Activated CD8-positive, alpha-beta memory T cell treated with anti-CD3 and anti-CD28 coated beads for 36 hours (primary cell): ENCODE measurements around the gene OBSCN. TPM values are rescaled to one million over a fixed set of nuclear protein-coding genes. Genes with fewer than 3 reads are reported as not detected.

ENCODE experiments used
- CTCF ChIA-PET: fragments of 350-600 bp; sonication (Branson Sonifier 250); formaldehyde crosslinking; loops from one replicate; lab custom pipeline; 2021; ENCODE audit warnings: antibody characterized with exemption; lab: Charles Lee
- POLR2A ChIA-PET: fragments of 350-600 bp; sonication (Branson Sonifier 250); formaldehyde crosslinking; loops from one replicate; lab custom pipeline; 2021; ENCODE audit warnings: antibody characterized with exemption; lab: Charles Lee
- total RNA-seq, 2 experiments: library from RNA; stranded (reverse); gene quantifications; one replicate each; pipeline ENCODE4 v1.2.3, GENCODE V29; 2021

OBSCN gene
- total RNA-seq, 2 experiments from 2014 or later: 8.3 to 10.1 TPM

GRCh38 chr1:228393811-228394570 lies 186.1 kb downstream of the OBSCN start:
- POLR2A ChIA-PET: no interaction called here
- CTCF ChIA-PET: interaction anchor here (1.0 kb wide), 1 partner anchor 15 kb away, joined by 4 read pairs; no protein-coding TSS in a partner anchor

GRCh38 chr1:228394571-228395394 lies 186.9 kb downstream of the OBSCN start:
- ChIA-PET POLR2A (interaction anchor here (0.6 kb wide), 1 partner anchor 11 kb away, joined by 3 read pairs; no protein-coding TSS in a partner anchor), CTCF (no interaction called here)

- POLR2A ChIA-PET: no interaction called here
Observed at GRCh38 chr1:228396770-228397662, 189.2 kb downstream of the OBSCN start.

GRCh38 chr1:228397966-228398365 lies 190.1 kb downstream of the OBSCN start:
- POLR2A ChIA-PET: interaction anchor here (0.5 kb wide), 1 partner anchor 37 kb away, joined by 3 read pairs; no protein-coding TSS in a partner anchor

More at GRCh38 chr1:228396770-228397662, 189.2 kb downstream of the OBSCN start:
- CTCF ChIA-PET: no interaction called here

GRCh38 chr1:228398741-228399461 lies 191.1 kb downstream of the OBSCN start:
- CTCF ChIA-PET: no interaction called here
- POLR2A ChIA-PET: no interaction called here

More at GRCh38 chr1:228397966-228398365, 190.1 kb downstream of the OBSCN start:
- CTCF ChIA-PET: no interaction called here

GRCh38 chr1:228399531-228400236 lies 191.8 kb downstream of the OBSCN start:
- ChIA-PET POLR2A (interaction anchor here (0.6 kb wide), 1 partner anchor 10 kb away, joined by 3 read pairs; no protein-coding TSS in a partner anchor), CTCF (no interaction called here)

- CTCF ChIA-PET: no interaction called here
- POLR2A ChIA-PET: interaction anchor here (0.6 kb wide), 1 partner anchor 11 kb away, joined by 3 read pairs; no protein-coding TSS in a partner anchor
Observed at GRCh38 chr1:228400237-228400651, 192.4 kb downstream of the OBSCN start.

GRCh38 chr1:228400692-228401454 lies 193.0 kb downstream of the OBSCN start:
- ChIA-PET POLR2A (no interaction called here), CTCF (no interaction called here)

- CTCF ChIA-PET: no interaction called here
- POLR2A ChIA-PET: interaction anchor here (0.7 to 1.0 kb wide), 2 partner anchors 55 to 262 kb away, joined by 3 read pairs; partner anchors contain the start of gene GUK1
Observed at GRCh38 chr1:228401782-228402640, 194.2 kb downstream of the OBSCN start.

- ChIA-PET POLR2A (interaction anchor here (0.7 to 1.0 kb wide), 2 partner anchors 55 to 262 kb away, joined by 3 read pairs; partner anchors contain the start of gene GUK1), CTCF (no interaction called here)
Observed at GRCh38 chr1:228402641-228403025, 194.8 kb downstream of the OBSCN start.

- CTCF ChIA-PET: interaction anchor here (1.2 kb wide), 1 partner anchor 15 kb away, joined by 3 read pairs; no protein-coding TSS in a partner anchor
- POLR2A ChIA-PET: interaction anchor here (1.0 kb wide), 1 partner anchor 54 kb away, joined by 3 read pairs; a partner anchor contains a TSS
Observed at GRCh38 chr1:228403231-228403631, 195.4 kb downstream of the OBSCN start.

- CTCF ChIA-PET: interaction anchor here (1.2 kb wide), 1 partner anchor 16 kb away, joined by 3 read pairs; no protein-coding TSS in a partner anchor
- POLR2A ChIA-PET: interaction anchor here (1.6 to 1.7 kb wide), 2 partner anchors 53 to 54 kb away, joined by 4 to 5 read pairs; a partner anchor contains a TSS
Observed at GRCh38 chr1:228404107-228404720, 196.4 kb downstream of the OBSCN start.

GRCh38 chr1:228405200-228405978 lies 197.5 kb downstream of the OBSCN start:
- CTCF ChIA-PET: interaction anchor here (0.8 to 1.5 kb wide), 3 partner anchors 13 to 52 kb away, joined by 3 to 5 read pairs (median 4); a partner anchor contains a TSS
- POLR2A ChIA-PET: interaction anchor here (0.5 to 3.0 kb wide), 6 partner anchors 10 to 169 kb away, joined by 3 to 19 read pairs (median 5); a partner anchor contains a TSS

GRCh38 chr1:228405979-228406228 lies 198.1 kb downstream of the OBSCN start:
- ChIA-PET POLR2A (interaction anchor here (0.9 to 3.0 kb wide), 5 partner anchors 52 to 239 kb away, joined by 3 to 19 read pairs (median 5); a partner anchor contains a TSS), CTCF (interaction anchor here (1.2 to 1.5 kb wide), 2 partner anchors 13 to 52 kb away, joined by 3 to 5 read pairs; a partner anchor contains a TSS)
